ENCODE results near the gene RPS2.
"Not testable (repeated sequence)": the region's sequence is repeated elsewhere in the genome, so short reads cannot be mapped to it uniquely, and the experiment has no call there.

RPS2 gene

DNA sequence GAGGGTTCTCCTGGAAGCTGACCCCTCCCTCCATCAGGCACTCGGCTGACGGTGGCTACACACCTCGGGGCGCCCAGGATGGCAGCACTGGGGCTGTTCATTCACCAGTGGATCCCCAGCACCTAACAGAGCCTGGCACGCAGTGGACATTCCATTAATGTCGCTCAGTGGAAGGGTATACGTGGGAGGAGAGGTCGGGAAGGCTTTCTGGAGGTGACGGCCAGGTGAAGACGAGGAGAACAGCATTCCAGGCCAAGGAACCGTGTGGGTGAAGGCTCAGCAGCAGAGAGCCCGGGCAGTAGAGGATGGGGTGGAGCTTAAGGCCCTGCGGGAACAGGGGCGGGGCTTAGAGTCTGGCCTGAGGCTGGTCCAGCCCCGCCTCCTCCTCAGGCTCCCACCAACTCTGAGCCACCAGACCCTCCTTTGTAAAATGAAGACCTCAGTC lies 43.9 kb downstream of the RPS2 start:
- Histone ChIP-seq H3K4me3 (ENCODE audit: low read depth, low read length) (no peak overlapping the region), H3K9me3 (ENCODE audit: control insufficient read depth, insufficient read depth, low read depth, low read length) (no peaks in the 10 kb centered on the region), H3K4me1 (ENCODE audit: control insufficient read depth, insufficient read depth, low read length) (no peaks in the 10 kb centered on the region; the same call in 1 of the 2 replicates), H3K36me3 (ENCODE audit: control insufficient read depth in 2 of 2, insufficient read depth in 1 of 2, low read length in 2 of 2) (no peaks in the 10 kb centered on the region), H3K27ac (ENCODE audit: extremely low read depth, low read depth, low read length) (no peak overlapping the region)
- POLR2A ChIA-PET, result interaction anchor here (1.0 to 1.2 kb wide), 2 partner anchors 23 to 44 kb away, joined by 3 to 6 read pairs; partner anchors contain the start of gene RPS2
- CTCF ChIA-PET, result interaction anchor here (1.2 kb wide), 1 partner anchor 9 kb away, joined by 7 read pairs; no protein-coding TSS in a partner anchor
- peak; percentile 85 for TF ChIP-seq ZNF600 (tag by site-specific recombination; IDR thresholded peaks at IDR 0.05)
- TF ChIP-seq EGR2 (tag by site-specific recombination; IDR thresholded peaks at IDR 0.05; ENCODE audit: low read depth), result peak; percentile 22; the same call in 1 of the 2 replicates
- TF ChIP-seq ZBTB17 (tag by site-specific recombination; IDR thresholded peaks at IDR 0.05), result peak; percentile 95
- no peak for TF ChIP-seq ZNF624 (tag by site-specific recombination; IDR thresholded peaks at IDR 0.05)
- TF ChIP-seq ZNF404 (tag by site-specific recombination; IDR thresholded peaks at IDR 0.05), result no peak
- TF ChIP-seq ZEB2 (tag by site-specific recombination; IDR thresholded peaks at IDR 0.05), result 0 out of 2 replicates have a peak, but pooled peaks have one; percentile 22
- TF ChIP-seq, protein P1, sequence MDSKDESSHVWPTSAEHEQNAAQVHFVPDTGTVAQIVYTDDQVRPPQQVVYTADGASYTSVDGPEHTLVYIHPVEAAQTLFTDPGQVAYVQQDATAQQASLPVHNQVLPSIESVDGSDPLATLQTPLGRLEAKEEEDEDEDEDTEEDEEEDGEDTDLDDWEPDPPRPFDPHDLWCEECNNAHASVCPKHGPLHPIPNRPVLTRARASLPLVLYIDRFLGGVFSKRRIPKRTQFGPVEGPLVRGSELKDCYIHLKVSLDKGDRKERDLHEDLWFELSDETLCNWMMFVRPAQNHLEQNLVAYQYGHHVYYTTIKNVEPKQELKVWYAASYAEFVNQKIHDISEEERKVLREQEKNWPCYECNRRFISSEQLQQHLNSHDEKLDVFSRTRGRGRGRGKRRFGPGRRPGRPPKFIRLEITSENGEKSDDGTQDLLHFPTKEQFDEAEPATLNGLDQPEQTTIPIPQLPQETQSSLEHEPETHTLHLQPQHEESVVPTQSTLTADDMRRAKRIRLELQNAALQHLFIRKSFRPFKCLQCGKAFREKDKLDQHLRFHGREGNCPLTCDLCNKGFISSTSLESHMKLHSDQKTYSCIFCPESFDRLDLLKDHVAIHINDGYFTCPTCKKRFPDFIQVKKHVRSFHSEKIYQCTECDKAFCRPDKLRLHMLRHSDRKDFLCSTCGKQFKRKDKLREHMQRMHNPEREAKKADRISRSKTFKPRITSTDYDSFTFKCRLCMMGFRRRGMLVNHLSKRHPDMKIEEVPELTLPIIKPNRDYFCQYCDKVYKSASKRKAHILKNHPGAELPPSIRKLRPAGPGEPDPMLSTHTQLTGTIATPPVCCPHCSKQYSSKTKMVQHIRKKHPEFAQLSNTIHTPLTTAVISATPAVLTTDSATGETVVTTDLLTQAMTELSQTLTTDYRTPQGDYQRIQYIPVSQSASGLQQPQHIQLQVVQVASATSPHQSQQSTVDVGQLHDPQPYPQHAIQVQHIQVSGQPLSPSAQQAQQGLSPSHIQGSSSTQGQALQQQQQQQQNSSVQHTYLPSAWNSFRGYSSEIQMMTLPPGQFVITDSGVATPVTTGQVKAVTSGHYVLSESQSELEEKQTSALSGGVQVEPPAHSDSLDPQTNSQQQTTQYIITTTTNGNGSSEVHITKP (tag by site-specific recombination; IDR thresholded peaks at IDR 0.05), result peak; percentile 12; the same call in 1 of the 2 replicates
- peak; percentile 72 for TF ChIP-seq SP2 (tag by site-specific recombination; IDR thresholded peaks at IDR 0.05)
- peak; percentile 58; the same call in 1 of the 2 replicates for TF ChIP-seq ZFHX2 (tag by site-specific recombination; conservative IDR thresholded peaks at IDR 0.05)
- peak; percentile 30; the same call in 1 of the 2 replicates for TF ChIP-seq ZNF341 (tag by site-specific recombination; IDR thresholded peaks at IDR 0.05; ENCODE audit: low read depth)
- TF ChIP-seq ZNF335 (tag by site-specific recombination; conservative IDR thresholded peaks at IDR 0.05), result peak; percentile 51
- TF ChIP-seq ZNF155 (tag by site-specific recombination; IDR thresholded peaks at IDR 0.05), result no peak
- TF ChIP-seq KLF9 (tag by site-specific recombination; IDR thresholded peaks at IDR 0.05; ENCODE audit: low read depth), result peak; percentile 43; the same call in 1 of the 2 replicates
- peak; percentile 47; the same call in 1 of the 2 replicates for TF ChIP-seq ZBTB8A (tag by site-specific recombination; IDR thresholded peaks at IDR 0.05)
- peak; percentile 17; the same call in 1 of the 2 replicates for TF ChIP-seq ZNF768 (tag by site-specific recombination; IDR thresholded peaks at IDR 0.05)
- TF ChIP-seq KLF1 (tag by site-specific recombination; IDR thresholded peaks at IDR 0.05), result peak; percentile 48; the same call in 1 of the 2 replicates
- no peak for TF ChIP-seq ZNF221 (tag by site-specific recombination; IDR thresholded peaks at IDR 0.05; ENCODE audit: borderline replicate concordance)

DNA sequence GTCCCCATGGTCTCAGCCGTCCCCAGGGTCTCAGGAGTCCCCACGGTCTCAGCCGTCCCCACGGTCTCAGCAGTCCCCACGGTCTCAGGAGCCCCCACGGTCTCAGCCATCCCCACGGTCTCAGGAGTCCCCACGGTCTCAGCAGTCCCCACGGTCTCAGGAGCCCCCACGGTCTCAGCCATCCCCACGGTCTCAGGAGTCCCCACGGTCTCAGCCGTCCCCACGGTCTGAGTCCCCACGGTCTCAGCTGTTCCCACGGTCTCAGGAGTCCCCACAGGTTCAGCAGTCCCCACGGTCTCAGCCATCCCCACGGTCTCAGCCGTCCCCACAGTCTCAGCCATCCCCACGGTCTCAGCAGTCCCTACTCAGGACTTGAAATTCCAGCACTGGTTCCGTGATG lies 44.5 kb downstream of the RPS2 start:
- H3K36me3 ChIP-seq (ENCODE audit: control insufficient read depth in 2 of 2, insufficient read depth in 1 of 2, low read length in 2 of 2); H3K4me1 ChIP-seq (ENCODE audit: control insufficient read depth, insufficient read depth, low read length); H3K9me3 ChIP-seq (ENCODE audit: control insufficient read depth, insufficient read depth, low read depth, low read length); H3K4me3 ChIP-seq (ENCODE audit: low read depth, low read length); H3K27ac ChIP-seq (ENCODE audit: extremely low read depth, low read depth, low read length); POLR2A ChIA-PET: not testable (repeated sequence)
- CTCF ChIA-PET, result interaction anchor here (1.6 kb wide), 1 partner anchor 20 kb away, joined by 4 read pairs; no protein-coding TSS in a partner anchor

DNA sequence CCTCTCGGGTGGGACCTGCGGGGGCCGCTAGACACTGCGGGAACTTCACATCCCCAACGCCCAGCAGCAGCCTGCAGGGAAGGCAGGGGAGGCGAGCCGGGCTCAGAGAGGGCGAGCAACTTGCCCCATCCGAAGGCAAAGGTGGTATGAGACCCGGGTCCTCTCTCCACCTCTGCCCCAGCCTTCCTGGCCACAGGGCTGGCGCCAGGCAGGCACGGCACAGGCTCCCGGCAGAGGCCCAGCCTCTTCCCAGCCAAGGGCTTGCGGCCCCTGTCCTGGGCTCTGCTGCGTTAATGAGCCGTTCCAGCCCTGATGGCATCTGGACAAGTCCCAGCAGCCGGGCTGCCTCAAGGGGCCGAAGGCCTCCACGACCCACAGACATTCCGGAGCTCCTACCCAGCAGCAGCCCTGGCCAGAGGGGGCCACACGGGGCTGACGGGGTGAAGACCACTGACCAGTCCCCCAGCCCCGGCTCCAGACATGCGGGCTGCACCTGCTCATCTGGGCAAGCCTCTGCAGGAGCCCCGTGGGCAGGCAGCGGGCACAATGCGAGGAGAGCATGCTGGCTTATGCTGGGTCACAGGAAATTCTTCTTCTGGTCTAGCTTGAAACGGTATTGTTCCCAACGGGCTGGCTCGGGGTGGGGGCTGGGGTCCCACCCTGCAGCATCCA lies 45.2 kb downstream of the RPS2 start:
- Histone ChIP-seq H3K36me3 (ENCODE audit: control insufficient read depth in 2 of 2, insufficient read depth in 1 of 2, low read length in 2 of 2) (no peaks in the 10 kb centered on the region), H3K27ac (ENCODE audit: extremely low read depth, low read depth, low read length) (no peak overlapping the region), H3K4me1 (ENCODE audit: control insufficient read depth, insufficient read depth, low read length) (no peaks in the 10 kb centered on the region; the same call in 1 of the 2 replicates), H3K4me3 (ENCODE audit: low read depth, low read length) (no peak overlapping the region), H3K9me3 (ENCODE audit: control insufficient read depth, insufficient read depth, low read depth, low read length) (no peaks in the 10 kb centered on the region)
- TF ChIP-seq ZBTB17 (tag by site-specific recombination; IDR thresholded peaks at IDR 0.05) (peak; percentile 41; the same call in 1 of the 2 replicates), ZNF777 (tag by site-specific recombination; IDR thresholded peaks at IDR 0.05; ENCODE audit: borderline replicate concordance) (no peak), ZNF600 (tag by site-specific recombination; IDR thresholded peaks at IDR 0.05) (peak; percentile 23; the same call in 1 of the 2 replicates), ZBTB8A (tag by site-specific recombination; IDR thresholded peaks at IDR 0.05) (0 out of 2 replicates have a peak, but pooled peaks have one; percentile 28), SP2 (tag by site-specific recombination; IDR thresholded peaks at IDR 0.05) (0 out of 2 replicates have a peak, but pooled peaks have one; percentile 9), ZNF221 (tag by site-specific recombination; IDR thresholded peaks at IDR 0.05; ENCODE audit: borderline replicate concordance) (no peak)
- POLR2A ChIA-PET, result interaction anchor here (0.6 kb wide), 1 partner anchor 198 kb away, joined by 4 read pairs; no protein-coding TSS in a partner anchor
- CTCF ChIA-PET, result interaction anchor here (1.6 kb wide), 1 partner anchor 19 kb away, joined by 4 read pairs; no protein-coding TSS in a partner anchor
